Panc1 (cell line): ENCODE measurements around the gene CFAP221. TPM values are rescaled to one million over a fixed set of nuclear protein-coding genes. Genes with fewer than 3 reads are reported as not detected.

ENCODE experiments used
- ATAC-seq: fragments of 200-7000 bp; cut with Tn5 transposase; 2 replicates; pipeline ENCODE4 v1.9.1; 2020; ENCODE audit warnings: mild to moderate bottlenecking, moderate library complexity
- BruUV-seq: library from RNA; stranded (reverse); fragments of 400-500 nt; replicated peaks from 2 replicates; lab custom pipeline; 2021; lab: Mats Ljungman, UMichigan
- CTCF ChIA-PET: fragments of 300-600 bp; sonication (Branson Sonifier 250); formaldehyde crosslinking; loops from one replicate; lab custom pipeline; 2022; ENCODE audit warnings: antibody characterized with exemption; lab: Charles Lee
- POLR2A ChIA-PET: fragments of 300-600 bp; sonication (Branson Sonifier 250); formaldehyde crosslinking; loops from one replicate; lab custom pipeline; 2022; ENCODE audit warnings: antibody characterized with exemption; lab: Charles Lee
- DNase-seq: peaks from one replicate; pipeline ENCODE4 v3.0.0-alpha.2; 2010; ENCODE audit warnings: low read depth, low spot score
- H3K27ac ChIP-seq: 2 replicates; pipeline ENCODE4 v1.5.1; 2011; ENCODE audit warnings: mild to moderate bottlenecking, low read length, inconsistent platforms
- H3K27me3 ChIP-seq: fragments of 200-500 bp; sonication (Bioruptor generic); 2 replicates; pipeline ENCODE4 v1.6.0; 2014; ENCODE audit warnings: low read length, inconsistent platforms; ENCODE audit not compliant: control insufficient read depth, insufficient read depth
- H3K36me3 ChIP-seq: fragments of 200-500 bp; sonication (Bioruptor generic); 2 replicates; pipeline ENCODE4 v1.5.1; 2014; ENCODE audit warnings: inconsistent platforms, mild to moderate bottlenecking, low read length, moderate library complexity; ENCODE audit not compliant: control insufficient read depth, insufficient read depth
- H3K4me1 ChIP-seq: 2 replicates; pipeline ENCODE4 v1.5.1; 2011; ENCODE audit warnings: inconsistent platforms, mild to moderate bottlenecking, low read length, moderate library complexity; ENCODE audit not compliant: control insufficient read depth, insufficient read depth
- H3K4me3 ChIP-seq, 2 experiments: 2 replicates each; pipeline ENCODE4 v1.5.1; 2011 to 2012; ENCODE audit warnings: low read depth in 2 of 2, low read length in 2 of 2, mild to moderate bottlenecking in 2 of 2, inconsistent platforms in 1 of 2, moderate library complexity in 1 of 2
- H3K9me3 ChIP-seq: fragments of 200-500 bp; sonication (Bioruptor generic); 2 replicates; pipeline ENCODE4 v1.5.1; 2014; ENCODE audit warnings: low read depth, mild to moderate bottlenecking, inconsistent platforms, low read length, moderate library complexity; ENCODE audit not compliant: control insufficient read depth, insufficient read depth
- CTCF ChIP-seq: fragments of 450-650 bp; IDR thresholded peaks from 2 replicates; pipeline ENCODE4 v1.5.1; 2017; ENCODE audit warnings: mild to moderate bottlenecking
- POLR2AphosphoS5 ChIP-seq: IDR thresholded peaks from 2 replicates; pipeline ENCODE4 v1.6.1; 2012; ENCODE audit warnings: mild to moderate bottlenecking, low read depth, low read length, moderate library complexity
- SIN3A ChIP-seq: IDR thresholded peaks from 2 replicates; pipeline ENCODE4 v1.6.1; 2012; ENCODE audit warnings: low read depth, mild to moderate bottlenecking, low read length, moderate library complexity, borderline replicate concordance; ENCODE audit not compliant: insufficient read depth
- TCF7L2 ChIP-seq: IDR thresholded peaks from 2 replicates; pipeline ENCODE4 v1.6.1; 2011; ENCODE audit warnings: mild to moderate bottlenecking, low read depth, low read length, inconsistent platforms
- in situ Hi-C: cut with HindIII; loops from 2 replicates; pipeline ENCODE4 v1.10.0; 2016; ENCODE audit warnings: low sequenced_read_pairs, low pct_unique_long_range_greater_than_20kb
- intact Hi-C: fragments of 100-400 bp; cut with micrococcal nuclease; formaldehyde crosslinking; loops from one replicate; pipeline ENCODE4 v1.10.0; 2022; ENCODE audit not compliant: unreplicated experiment
- total RNA-seq: library from RNA; stranded (reverse); gene quantifications from one replicate; pipeline ENCODE4 v1.2.1, GENCODE V29; 2021; ENCODE audit not compliant: unreplicated experiment
- TF ChIP-seq, protein P1 (sequence below), 2 experiments: IDR thresholded peaks; 2 replicates each; pipeline ENCODE4 v1.6.1; 2011 to 2012; ENCODE audit warnings: low read depth in 2 of 2, control low read depth in 1 of 2, low read length in 1 of 2, mild to moderate bottlenecking in 1 of 2, moderate library complexity in 1 of 2; ENCODE audit not compliant: insufficient read depth in 1 of 2

Gene CFAP221
- total RNA-seq, 1 experiment from 2014 or later, result not detected

DNA sequence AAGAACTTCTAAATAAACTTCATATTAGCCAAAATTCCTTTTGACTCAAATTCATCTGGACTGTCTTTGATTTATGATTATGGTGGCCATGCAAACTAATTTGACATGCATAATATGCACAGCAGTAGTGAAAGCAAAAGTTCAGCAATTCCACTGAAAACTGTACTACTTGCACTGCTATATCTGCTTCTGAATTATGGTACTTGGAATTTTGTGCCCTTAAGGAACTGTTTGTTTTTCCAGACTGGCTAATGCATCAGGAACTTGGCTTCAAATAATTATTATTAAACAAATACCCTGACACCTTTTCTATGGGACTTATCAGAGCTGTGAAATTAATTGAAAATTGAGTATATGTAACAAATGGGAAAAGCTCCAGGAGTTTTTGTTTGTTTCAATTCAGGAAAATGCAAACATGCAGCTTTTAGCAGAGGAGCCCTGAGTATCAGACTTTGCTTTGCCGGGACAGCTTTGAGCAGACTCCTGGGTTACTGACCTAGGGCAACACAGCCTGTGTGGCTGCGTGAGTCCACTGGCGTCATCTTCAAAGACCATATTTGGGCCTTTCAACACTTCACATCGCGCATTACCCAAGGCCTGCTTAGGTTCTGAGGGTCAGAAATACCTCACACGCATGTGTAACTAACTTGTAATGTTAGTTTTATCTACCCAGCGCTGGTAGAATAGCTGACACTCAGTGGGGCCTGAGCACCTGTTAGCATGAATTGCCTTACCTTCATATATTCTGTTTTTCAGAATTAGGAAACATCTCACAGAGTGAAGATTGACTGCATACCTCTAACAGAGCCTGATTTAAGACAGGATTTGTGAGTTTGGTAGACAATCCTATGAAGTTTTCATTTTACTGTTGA lies 35.4 kb downstream of the CFAP221 start:
- no peak overlapping the region for H3K27ac ChIP-seq
- H3K9me3 ChIP-seq, result no peaks in the 10 kb centered on the region
- no peaks in the 10 kb centered on the region for H3K36me3 ChIP-seq
- no peaks in the 10 kb centered on the region for H3K27me3 ChIP-seq
- no peaks in the 10 kb centered on the region for H3K4me1 ChIP-seq
- DNase-seq (no peak), ATAC-seq (no peak)
- POLR2A ChIA-PET, result interaction anchor here (0.6 kb wide), 1 partner anchor 12 kb away, joined by 3 read pairs; no protein-coding TSS in a partner anchor
- no peak overlapping the region for H3K4me3 ChIP-seq
- in situ Hi-C loops, result no loop called here
- CTCF ChIA-PET, result no interaction called here
- BruUV-seq, result no TSS peak
- TF ChIP-seq, protein P1, sequence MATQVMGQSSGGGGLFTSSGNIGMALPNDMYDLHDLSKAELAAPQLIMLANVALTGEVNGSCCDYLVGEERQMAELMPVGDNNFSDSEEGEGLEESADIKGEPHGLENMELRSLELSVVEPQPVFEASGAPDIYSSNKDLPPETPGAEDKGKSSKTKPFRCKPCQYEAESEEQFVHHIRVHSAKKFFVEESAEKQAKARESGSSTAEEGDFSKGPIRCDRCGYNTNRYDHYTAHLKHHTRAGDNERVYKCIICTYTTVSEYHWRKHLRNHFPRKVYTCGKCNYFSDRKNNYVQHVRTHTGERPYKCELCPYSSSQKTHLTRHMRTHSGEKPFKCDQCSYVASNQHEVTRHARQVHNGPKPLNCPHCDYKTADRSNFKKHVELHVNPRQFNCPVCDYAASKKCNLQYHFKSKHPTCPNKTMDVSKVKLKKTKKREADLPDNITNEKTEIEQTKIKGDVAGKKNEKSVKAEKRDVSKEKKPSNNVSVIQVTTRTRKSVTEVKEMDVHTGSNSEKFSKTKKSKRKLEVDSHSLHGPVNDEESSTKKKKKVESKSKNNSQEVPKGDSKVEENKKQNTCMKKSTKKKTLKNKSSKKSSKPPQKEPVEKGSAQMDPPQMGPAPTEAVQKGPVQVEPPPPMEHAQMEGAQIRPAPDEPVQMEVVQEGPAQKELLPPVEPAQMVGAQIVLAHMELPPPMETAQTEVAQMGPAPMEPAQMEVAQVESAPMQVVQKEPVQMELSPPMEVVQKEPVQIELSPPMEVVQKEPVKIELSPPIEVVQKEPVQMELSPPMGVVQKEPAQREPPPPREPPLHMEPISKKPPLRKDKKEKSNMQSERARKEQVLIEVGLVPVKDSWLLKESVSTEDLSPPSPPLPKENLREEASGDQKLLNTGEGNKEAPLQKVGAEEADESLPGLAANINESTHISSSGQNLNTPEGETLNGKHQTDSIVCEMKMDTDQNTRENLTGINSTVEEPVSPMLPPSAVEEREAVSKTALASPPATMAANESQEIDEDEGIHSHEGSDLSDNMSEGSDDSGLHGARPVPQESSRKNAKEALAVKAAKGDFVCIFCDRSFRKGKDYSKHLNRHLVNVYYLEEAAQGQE (IDR thresholded peaks at IDR 0.05; ENCODE audit: insufficient read depth in 1 of 2, low read depth in 2 of 2, low read length in 1 of 2), result no peak
- TF ChIP-seq CTCF (no peak), SIN3A (no peak), POLR2AphosphoS5 (no peak), TCF7L2 (no peak)
- intact Hi-C loops, result no loop called here

GRCh38 chr2:119580550-119581072 lies 36.4 kb downstream of the CFAP221 start:
- POLR2A ChIA-PET, result no interaction called here
- in situ Hi-C loops, result no loop called here
- Histone ChIP-seq H3K27me3 (no peaks in the 10 kb centered on the region; the same call in 1 of the 2 replicates), H3K9me3 (no peaks in the 10 kb centered on the region), H3K27ac (no peak overlapping the region), H3K4me3 (no peak overlapping the region), H3K36me3 (no peaks in the 10 kb centered on the region), H3K4me1 (no peaks in the 10 kb centered on the region)
- CTCF ChIA-PET, result no interaction called here
- intact Hi-C loops, result no loop called here
- no peak for ATAC-seq
- TF ChIP-seq CTCF (no peak), POLR2AphosphoS5 (no peak), TCF7L2 (no peak), SIN3A (no peak)
- TF ChIP-seq, protein P1 (IDR thresholded peaks at IDR 0.05; ENCODE audit: insufficient read depth in 1 of 2, low read depth in 2 of 2, low read length in 1 of 2), result no peak
- no peak for DNase-seq
- BruUV-seq, result no TSS peak
